ENCODE data around the gene ECE1.

ECE1 gene

GRCh38 chr1:21307663-21308305 lies 17.5 kb upstream of the ECE1 start:
- no peak for DNase-seq

GRCh38 chr1:21307210-21307609 lies 16.9 kb upstream of the ECE1 start:
- no peak for DNase-seq

- DNase-seq: no peak
These were observed 15.6 kb upstream of the ECE1 start for GRCh38 chr1:21305900-21306189.

- DNase-seq: no peak
These were observed 15.1 kb upstream of the ECE1 start for GRCh38 chr1:21305155-21305899.

- no peak for DNase-seq
These were observed 14.2 kb upstream of the ECE1 start for GRCh38 chr1:21304488-21304887.

- no peak for DNase-seq
These were observed 12.8 kb upstream of the ECE1 start for GRCh38 chr1:21302747-21303715.

GRCh38 chr1:21301794-21302440 lies 11.7 kb upstream of the ECE1 start:
- DNase-seq: no peak

GRCh38 chr1:21300774-21301173 lies 10.5 kb upstream of the ECE1 start:
- no peak for DNase-seq

- DNase-seq: no peak
These were observed 9.6 kb upstream of the ECE1 start for GRCh38 chr1:21299780-21300395.

- no peak for DNase-seq
These were observed 8.7 kb upstream of the ECE1 start for GRCh38 chr1:21298981-21299391.

GRCh38 chr1:21297975-21298374 lies 7.7 kb upstream of the ECE1 start:
- DNase-seq: no peak

GRCh38 chr1:21296509-21297354 lies 6.5 kb upstream of the ECE1 start:
- no peak for DNase-seq

GRCh38 chr1:21295545-21295944 lies 5.3 kb upstream of the ECE1 start:
- no peak for DNase-seq

- DNase-seq: peak in 2 of 5 donors; percentile 27 to 80
These were observed 4.7 kb upstream of the ECE1 start for GRCh38 chr1:21295002-21295401.

- DNase-seq: peak; percentile 76 to 97 (median 83)
These were observed 4.2 kb upstream of the ECE1 start for GRCh38 chr1:21294266-21294989.

GRCh38 chr1:21293537-21294265 lies 3.4 kb upstream of the ECE1 start:
- peak; percentile 13 to 81 (median 42) for DNase-seq

GRCh38 chr1:21292984-21293536 lies 2.8 kb upstream of the ECE1 start:
- peak in 4 of 5 donors; percentile 10 to 68 (median 34) for DNase-seq

- no peak for DNase-seq
These were observed 2.3 kb upstream of the ECE1 start for GRCh38 chr1:21292503-21292983.

- DNase-seq: no peak
These were observed 1.7 kb upstream of the ECE1 start for GRCh38 chr1:21291964-21292363.

- DNase-seq: no peak
These were observed 921 bp upstream of the ECE1 start for GRCh38 chr1:21291184-21291583.
